CD14-positive monocyte (primary cell): ENCODE measurements around the gene FOS. TPM values are rescaled to one million over a fixed set of nuclear protein-coding genes. Genes with fewer than 3 reads are reported as not detected.

Experiments used
- DNase-seq, 3 donors: peaks; one replicate each; pipeline ENCODE4 v3.0.0-alpha.2; 2011 to 2022
- H2AFZ ChIP-seq: 2 replicates; pipeline ENCODE4 v1.6.0; 2012; ENCODE audit warnings: mild to moderate bottlenecking, low read depth, low read length, inconsistent platforms; ENCODE audit not compliant: insufficient read depth, poor library complexity, severe bottlenecking
- H3K27ac ChIP-seq, 2 donors: 1 replicate in 1 of 2; 2 replicates in 1 of 2; pipeline ENCODE4 v1.5.1; 2012 to 2013; ENCODE audit warnings: low read length in 2 of 2, control low read depth in 1 of 2, inconsistent platforms in 1 of 2, low read depth in 1 of 2, mild to moderate bottlenecking in 1 of 2
- H3K27me3 ChIP-seq, 2 donors: one replicate each; pipeline versions ENCODE4 v1.6.0 to v1.6.1; 2011 to 2013; ENCODE audit warnings: low read length in 2 of 2; ENCODE audit not compliant: control insufficient read depth in 2 of 2, insufficient read depth in 2 of 2
- H3K36me3 ChIP-seq, 2 donors: replicated peaks in 1 of 2; 1 replicate in 1 of 2; 2 replicates in 1 of 2; pipeline versions ENCODE4 v1.5.1 to v1.6.1; 2012 to 2013; ENCODE audit warnings: low read length in 2 of 2, control low read depth in 1 of 2, inconsistent platforms in 1 of 2, mild to moderate bottlenecking in 1 of 2; ENCODE audit not compliant: insufficient read depth in 2 of 2, control insufficient read depth in 1 of 2
- H3K4me1 ChIP-seq, 2 donors: 1 replicate in 1 of 2; 2 replicates in 1 of 2; pipeline versions ENCODE4 v1.5.1 to v1.6.1; 2012 to 2013; ENCODE audit warnings: low read length in 2 of 2, control low read depth in 1 of 2, inconsistent platforms in 1 of 2, mild to moderate bottlenecking in 1 of 2, moderate library complexity in 1 of 2; ENCODE audit not compliant: insufficient read depth in 2 of 2, control insufficient read depth in 1 of 2
- H3K4me2 ChIP-seq: replicated peaks from 2 replicates; pipeline ENCODE3; 2012; ENCODE audit warnings: low read length, moderate library complexity, mild to moderate bottlenecking; ENCODE audit not compliant: poor library complexity, severe bottlenecking; ENCODE audit errors: extremely low read depth
- H3K4me3 ChIP-seq, 3 experiments: fragments of 200-600 bp in 1 of 3; sonication (generic) in 1 of 3; replicated peaks in 1 of 3; 1 replicate in 2 of 3; 2 replicates in 1 of 3; pipeline ENCODE4 v1.5.1; 2011 to 2013; ENCODE audit warnings: low read length in 3 of 3, mild to moderate bottlenecking in 3 of 3, control low read depth in 2 of 3, low read depth in 2 of 3, inconsistent platforms in 1 of 3, moderate library complexity in 1 of 3
- H3K79me2 ChIP-seq: 2 replicates; pipeline ENCODE4 v1.6.0; 2012; ENCODE audit warnings: mild to moderate bottlenecking, control low read depth, inconsistent platforms, low read length, moderate library complexity; ENCODE audit not compliant: insufficient read depth
- H3K9ac ChIP-seq: 2 replicates; pipeline ENCODE4 v1.6.0; 2017; ENCODE audit warnings: low read length, mild to moderate bottlenecking; ENCODE audit not compliant: insufficient read depth, poor library complexity, severe bottlenecking
- H3K9me3 ChIP-seq, 2 donors: replicated peaks in 1 of 2; 1 replicate in 1 of 2; 2 replicates in 1 of 2; pipeline versions ENCODE4 v1.5.1 to v1.6.1; 2012 to 2013; ENCODE audit warnings: low read length in 2 of 2, control low read depth in 1 of 2; ENCODE audit not compliant: control insufficient read depth in 1 of 2, insufficient read depth in 1 of 2
- H4K20me1 ChIP-seq: 2 replicates; pipeline ENCODE4 v1.6.0; 2012; ENCODE audit warnings: mild to moderate bottlenecking, low read length, control low read depth, moderate library complexity; ENCODE audit not compliant: insufficient read depth
- H3K27ac Mint-ChIP-seq, 7 donors: one replicate each; pipeline ENCODE4 v1.8.0; 2020; ENCODE audit warnings: mild to moderate bottlenecking in 7 of 7, mixed read lengths in 7 of 7, moderate library complexity in 6 of 7, inconsistent platforms in 2 of 7
- H3K27me3 Mint-ChIP-seq, 3 donors: one replicate each; pipeline ENCODE4 v1.8.0; 2021 to 2022; ENCODE audit warnings: low read depth in 3 of 3, mild to moderate bottlenecking in 3 of 3, mixed read lengths in 3 of 3, moderate library complexity in 3 of 3, inconsistent platforms in 1 of 3
- H3K36me3 Mint-ChIP-seq, 2 donors: one replicate each; pipeline ENCODE4 v1.8.0; 2020; ENCODE audit warnings: mixed read lengths in 2 of 2, inconsistent platforms in 1 of 2, mild to moderate bottlenecking in 1 of 2
- H3K4me1 Mint-ChIP-seq: one replicate; pipeline ENCODE4 v1.8.0; 2020; ENCODE audit warnings: mild to moderate bottlenecking, mixed read lengths
- H3K4me3 Mint-ChIP-seq, 2 donors: one replicate each; pipeline ENCODE4 v1.8.0; 2020; ENCODE audit warnings: mild to moderate bottlenecking in 2 of 2, mixed read lengths in 2 of 2, moderate library complexity in 1 of 2
- H3K9me3 Mint-ChIP-seq, 7 donors: one replicate each; pipeline ENCODE4 v1.8.0; 2020 to 2022; ENCODE audit warnings: mixed read lengths in 7 of 7, mild to moderate bottlenecking in 6 of 7, moderate library complexity in 6 of 7, inconsistent platforms in 2 of 7
- WGBS: methylation state at CpG from one replicate; pipeline ENCODE4 v1.1.5; 2013; ENCODE audit warnings: missing lambda C conversion rate; ENCODE audit not compliant: insufficient coverage; 5-methylcytosine and 5-hydroxymethylcytosine counted together
- intact Hi-C, 2 donors: fragments of 100-400 bp; cut with micrococcal nuclease; formaldehyde crosslinking; loops; one replicate each; pipeline versions ENCODE4 v1.15.0 to v1.15.1; 2023
- polyA plus RNA-seq, 3 donors: library from polyadenylated mRNA; depleted of rRNA in 1 of 3; unstranded in 2 of 3; stranded (reverse) in 1 of 3; fragments of 300-500 nt in 2 of 3; fragments of >200 nt in 1 of 3; fragmentation: Illumina TruSeq in 2 of 3; gene quantifications; 1 replicate in 2 of 3; 2 replicates in 1 of 3; pipeline ENCODE4 v1.2.3, GENCODE V29; 2012 to 2021
- TF ChIP-seq, protein P1 (sequence below): fragments of 200-600 bp; IDR thresholded peaks from one replicate; pipeline ENCODE4 v1.8.0; 2022; ENCODE audit warnings: antibody characterized with exemption, mild to moderate bottlenecking

Gene FOS
- polyA plus RNA-seq, 3 donors = 4,403 to 5,159 (median 4,841) TPM

GRCh38 chr14:75277815-75278421 is 710 bp upstream of the FOS start:
- Histone ChIP-seq H4K20me1 (peaks cover 52% of the 10 kb centered on the region), H3K4me2 (peak overlapping the region; percentile 84), H3K9ac (peak overlapping the region; percentile 99), H3K79me2 (peaks cover 41% of the 10 kb centered on the region), H3K27ac (peak overlapping the region; percentile 92 to 98), H3K36me3 (peaks cover 35 to 41% of the 10 kb centered on the region in 2 donors), H3K9me3 (no peaks in the 10 kb centered on the region), H3K4me3 (peak overlapping the region; percentile 80 to 100 (median 91)), H3K27me3 (no peaks in the 10 kb centered on the region), H2AFZ (no peak overlapping the region), H3K4me1 (peaks cover 55 to 66% of the 10 kb centered on the region in 2 donors)
- peaks cover 15 to 31% (median 26%) of the 10 kb centered on the region in 7 donors for H3K9me3 Mint-ChIP-seq
- peaks cover 0 to 39% (median 7%) of the 10 kb centered on the region in 3 donors for H3K27me3 Mint-ChIP-seq
- H3K27ac Mint-ChIP-seq = peak overlapping the region; percentile 98 to 100 (median 99)
- H3K4me1 Mint-ChIP-seq = peaks cover 60% of the 10 kb centered on the region
- intact Hi-C loops = loop anchor here (2.0 to 5.0 kb wide), 4 partner anchors 17 to 141 kb away; no protein-coding TSS in a partner anchor
- no peak for DNase-seq
- H3K36me3 Mint-ChIP-seq = peaks cover 44 to 50% of the 10 kb centered on the region in 2 donors
- TF ChIP-seq, protein P1, sequence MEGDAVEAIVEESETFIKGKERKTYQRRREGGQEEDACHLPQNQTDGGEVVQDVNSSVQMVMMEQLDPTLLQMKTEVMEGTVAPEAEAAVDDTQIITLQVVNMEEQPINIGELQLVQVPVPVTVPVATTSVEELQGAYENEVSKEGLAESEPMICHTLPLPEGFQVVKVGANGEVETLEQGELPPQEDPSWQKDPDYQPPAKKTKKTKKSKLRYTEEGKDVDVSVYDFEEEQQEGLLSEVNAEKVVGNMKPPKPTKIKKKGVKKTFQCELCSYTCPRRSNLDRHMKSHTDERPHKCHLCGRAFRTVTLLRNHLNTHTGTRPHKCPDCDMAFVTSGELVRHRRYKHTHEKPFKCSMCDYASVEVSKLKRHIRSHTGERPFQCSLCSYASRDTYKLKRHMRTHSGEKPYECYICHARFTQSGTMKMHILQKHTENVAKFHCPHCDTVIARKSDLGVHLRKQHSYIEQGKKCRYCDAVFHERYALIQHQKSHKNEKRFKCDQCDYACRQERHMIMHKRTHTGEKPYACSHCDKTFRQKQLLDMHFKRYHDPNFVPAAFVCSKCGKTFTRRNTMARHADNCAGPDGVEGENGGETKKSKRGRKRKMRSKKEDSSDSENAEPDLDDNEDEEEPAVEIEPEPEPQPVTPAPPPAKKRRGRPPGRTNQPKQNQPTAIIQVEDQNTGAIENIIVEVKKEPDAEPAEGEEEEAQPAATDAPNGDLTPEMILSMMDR = no peak
- H3K4me3 Mint-ChIP-seq = peak overlapping the region; percentile 95 to 100
- 3% methylated on average over 8 of the region's 27 CpGs for WGBS

GRCh38 chr14:75279153-75279762 is 630 bp downstream of the FOS start:
- Mint-ChIP-seq H3K36me3 (peaks cover 41 to 47% of the 10 kb centered on the region in 2 donors), H3K4me1 (peaks cover 60% of the 10 kb centered on the region), H3K27ac (peak overlapping the region; percentile 98 to 100 (median 99)), H3K9me3 (peaks cover 15 to 31% (median 26%) of the 10 kb centered on the region in 7 donors), H3K27me3 (peaks cover 0 to 41% (median 7%) of the 10 kb centered on the region in 3 donors), H3K4me3 (peak overlapping the region; percentile 95 to 100)
- DNase-seq = peak in 1 of 3 donors; percentile 24
- peak overlapping the region; percentile 84 for H3K4me2 ChIP-seq
- H2AFZ ChIP-seq = no peak overlapping the region
- TF ChIP-seq, protein P1 = no peak
- WGBS = 0% methylated on average over 18 of the region's 38 CpGs
- H3K27me3 ChIP-seq = no peaks in the 10 kb centered on the region
- peaks cover 41% of the 10 kb centered on the region for H3K79me2 ChIP-seq
- peak overlapping the region; percentile 80 to 100 (median 91) for H3K4me3 ChIP-seq
- no peaks in the 10 kb centered on the region for H3K9me3 ChIP-seq
- peaks cover 35 to 41% of the 10 kb centered on the region in 2 donors for H3K36me3 ChIP-seq
- intact Hi-C loops = loop anchor here (2.0 to 5.0 kb wide), 3 partner anchors 16 to 142 kb away; no protein-coding TSS in a partner anchor
- peaks cover 61% of the 10 kb centered on the region for H4K20me1 ChIP-seq
- peak overlapping the region; percentile 99 for H3K9ac ChIP-seq
- H3K4me1 ChIP-seq = peaks cover 54 to 64% of the 10 kb centered on the region in 2 donors
- peak overlapping the region; percentile 89 to 98 for H3K27ac ChIP-seq
